HUES6 (cell line): ENCODE measurements around the gene UBASH3B.

ENCODE experiments used
- H3K27ac ChIP-seq: 2 replicates; pipeline ENCODE4 v1.7.0; 2013; ENCODE audit warnings: low read depth, mild to moderate bottlenecking, low read length, inconsistent platforms
- H3K27me3 ChIP-seq: 2 replicates; pipeline ENCODE4 v1.6.1; 2013; ENCODE audit warnings: low read length; ENCODE audit not compliant: control insufficient read depth, insufficient read depth
- H3K36me3 ChIP-seq: 2 replicates; pipeline ENCODE4 v1.6.1; 2013; ENCODE audit warnings: low read length; ENCODE audit not compliant: control insufficient read depth, insufficient read depth
- H3K4me1 ChIP-seq: 2 replicates; pipeline ENCODE4 v1.6.1; 2013; ENCODE audit warnings: low read length; ENCODE audit not compliant: control insufficient read depth, insufficient read depth
- H3K4me3 ChIP-seq: 2 replicates; pipeline ENCODE4 v1.5.1; 2013; ENCODE audit warnings: low read depth, low read length
- H3K9ac ChIP-seq: one replicate; pipeline ENCODE4 v1.6.1; 2013; ENCODE audit warnings: mild to moderate bottlenecking, low read length
- H3K9me3 ChIP-seq: 2 replicates; pipeline ENCODE4 v1.6.1; 2013; ENCODE audit warnings: low read depth, low read length; ENCODE audit not compliant: control insufficient read depth, insufficient read depth

UBASH3B gene

GRCh38 chr11:122695076-122695615 is 39.6 kb downstream of the UBASH3B start:
- no peak overlapping the region for H3K4me3 ChIP-seq
- H3K4me1 ChIP-seq, result peaks cover 19% of the 10 kb centered on the region
- H3K27ac ChIP-seq, result no peak overlapping the region
- no peaks in the 10 kb centered on the region for H3K9me3 ChIP-seq
- H3K27me3 ChIP-seq, result no peaks in the 10 kb centered on the region
- H3K9ac ChIP-seq, result no peak overlapping the region
- H3K36me3 ChIP-seq, result no peaks in the 10 kb centered on the region

- Histone ChIP-seq H3K9ac (no peak overlapping the region), H3K4me1 (peaks cover 10% of the 10 kb centered on the region), H3K4me3 (no peak overlapping the region), H3K27ac (no peak overlapping the region), H3K27me3 (no peaks in the 10 kb centered on the region), H3K9me3 (no peaks in the 10 kb centered on the region), H3K36me3 (no peaks in the 10 kb centered on the region)
Observed at GRCh38 chr11:122696662-122697061, 41.1 kb downstream of the UBASH3B start.

- H3K27me3 ChIP-seq, result no peaks in the 10 kb centered on the region
- no peak overlapping the region for H3K4me3 ChIP-seq
- no peaks in the 10 kb centered on the region for H3K36me3 ChIP-seq
- H3K9me3 ChIP-seq, result no peaks in the 10 kb centered on the region
- 0 out of 2 replicates have a peak, but pooled peaks cover under 1% of the 10 kb centered on the region for H3K4me1 ChIP-seq
- H3K9ac ChIP-seq, result no peak overlapping the region
- no peak overlapping the region for H3K27ac ChIP-seq
Observed at GRCh38 chr11:122697636-122698167, 42.2 kb downstream of the UBASH3B start.

GRCh38 chr11:122698392-122698791 is 42.9 kb downstream of the UBASH3B start:
- no peak overlapping the region for H3K4me3 ChIP-seq
- H3K9ac ChIP-seq, result no peak overlapping the region
- H3K9me3 ChIP-seq, result no peaks in the 10 kb centered on the region
- no peak overlapping the region for H3K27ac ChIP-seq
- no peaks in the 10 kb centered on the region for H3K36me3 ChIP-seq
- no peaks in the 10 kb centered on the region for H3K27me3 ChIP-seq
- no peaks in the 10 kb centered on the region for H3K4me1 ChIP-seq

GRCh38 chr11:122700666-122701065 is 45.1 kb downstream of the UBASH3B start:
- Histone ChIP-seq H3K27ac (no peak overlapping the region), H3K36me3 (no peaks in the 10 kb centered on the region), H3K9me3 (no peaks in the 10 kb centered on the region), H3K9ac (no peak overlapping the region), H3K27me3 (no peaks in the 10 kb centered on the region), H3K4me1 (no peaks in the 10 kb centered on the region), H3K4me3 (no peak overlapping the region)

- no peaks in the 10 kb centered on the region for H3K36me3 ChIP-seq
- no peak overlapping the region for H3K27ac ChIP-seq
- no peak overlapping the region for H3K4me3 ChIP-seq
- no peaks in the 10 kb centered on the region for H3K27me3 ChIP-seq
- no peaks in the 10 kb centered on the region for H3K9me3 ChIP-seq
- H3K9ac ChIP-seq, result no peak overlapping the region
- H3K4me1 ChIP-seq, result no peaks in the 10 kb centered on the region
Observed at GRCh38 chr11:122701143-122701542, 45.6 kb downstream of the UBASH3B start.

- Histone ChIP-seq H3K27ac (no peak overlapping the region), H3K36me3 (no peaks in the 10 kb centered on the region), H3K4me3 (no peak overlapping the region), H3K9ac (no peak overlapping the region), H3K27me3 (no peaks in the 10 kb centered on the region), H3K9me3 (no peaks in the 10 kb centered on the region), H3K4me1 (peaks cover 3% of the 10 kb centered on the region; the same call in 1 of the 2 replicates)
Observed at GRCh38 chr11:122703541-122704272, 48.2 kb downstream of the UBASH3B start.

GRCh38 chr11:122705396-122705795 is 49.9 kb downstream of the UBASH3B start:
- Histone ChIP-seq H3K36me3 (no peaks in the 10 kb centered on the region), H3K4me1 (peaks cover 6% of the 10 kb centered on the region; the same call in 1 of the 2 replicates)

GRCh38 chr11:122706291-122707088 is 51.0 kb downstream of the UBASH3B start:
- Histone ChIP-seq H3K27me3 (no peaks in the 10 kb centered on the region), H3K4me1 (peaks cover 6% of the 10 kb centered on the region; the same call in 1 of the 2 replicates), H3K36me3 (no peaks in the 10 kb centered on the region), H3K4me3 (no peak overlapping the region), H3K27ac (no peak overlapping the region), H3K9ac (no peak overlapping the region), H3K9me3 (no peaks in the 10 kb centered on the region)

More at GRCh38 chr11:122705396-122705795, 49.9 kb downstream of the UBASH3B start:
- H3K4me3 ChIP-seq, result no peak overlapping the region
- no peaks in the 10 kb centered on the region for H3K27me3 ChIP-seq
- H3K9me3 ChIP-seq, result no peaks in the 10 kb centered on the region
- no peak overlapping the region for H3K27ac ChIP-seq
- no peak overlapping the region for H3K9ac ChIP-seq

- no peak overlapping the region for H3K4me3 ChIP-seq
- H3K9me3 ChIP-seq, result no peaks in the 10 kb centered on the region
- H3K9ac ChIP-seq, result no peak overlapping the region
- peaks cover 6% of the 10 kb centered on the region; the same call in 1 of the 2 replicates for H3K4me1 ChIP-seq
- no peaks in the 10 kb centered on the region for H3K36me3 ChIP-seq
- H3K27me3 ChIP-seq, result no peaks in the 10 kb centered on the region
- H3K27ac ChIP-seq, result no peak overlapping the region
Observed at GRCh38 chr11:122707111-122707510, 51.6 kb downstream of the UBASH3B start.

GRCh38 chr11:122707901-122708300 is 52.4 kb downstream of the UBASH3B start:
- Histone ChIP-seq H3K9me3 (no peaks in the 10 kb centered on the region), H3K27ac (no peak overlapping the region), H3K4me1 (peaks cover 6% of the 10 kb centered on the region; the same call in 1 of the 2 replicates), H3K36me3 (no peaks in the 10 kb centered on the region), H3K9ac (no peak overlapping the region), H3K27me3 (no peaks in the 10 kb centered on the region), H3K4me3 (no peak overlapping the region)
